SK-N-SH (cell line): Measurements from ENCODE around the gene LHX4. TPM values are rescaled to one million over a fixed set of nuclear protein-coding genes. Genes with fewer than 3 reads are reported as not detected.

ENCODE experiments used
- CTCF ChIA-PET: fragments of 300-600, 350-600 bp; formaldehyde crosslinking; extraction: SDS; loops from one replicate; lab custom pipeline; 2021; lab: Yijun Ruan, JAX
- POLR2A ChIA-PET: fragments of 350-600 bp; sonication (Branson Sonifier 250); formaldehyde crosslinking; extraction: SDS; loops from one replicate; lab custom pipeline; 2020; ENCODE audit warnings: antibody characterized with exemption, inconsistent platforms; lab: Yijun Ruan, JAX
- DNase-seq: peaks from one replicate; pipeline ENCODE4 v3.0.0; 2012
- H2AFZ ChIP-seq: fragments of 200-600 bp; sonication (generic); 2 replicates; pipeline ENCODE4 v1.8.1; 2016; ENCODE audit warnings: antibody characterized with exemption, mild to moderate bottlenecking, low read depth
- H3F3A ChIP-seq: fragments of 200-600 bp; sonication (generic); replicated peaks from 2 replicates; pipeline ENCODE3; 2016; ENCODE audit warnings: antibody characterized with exemption, mild to moderate bottlenecking; ENCODE audit not compliant: insufficient read depth
- H3K27ac ChIP-seq, 2 experiments: fragments of 200-500 bp in 1 of 2; fragments of 200-600 bp in 1 of 2; sonication (Bioruptor generic) in 1 of 2; sonication (generic), shearing (Covaris generic) in 1 of 2; 2 replicates each; pipeline versions ENCODE4 v1.5.1 to v1.6.1; 2014 to 2016; ENCODE audit warnings: low read depth in 2 of 2, inconsistent platforms in 1 of 2, low read length in 1 of 2, mild to moderate bottlenecking in 1 of 2, mixed read lengths in 1 of 2
- H3K27me3 ChIP-seq: fragments of 200-600 bp; sonication (generic), shearing (Covaris generic); 2 replicates; pipeline ENCODE4 v1.6.1; 2016; ENCODE audit warnings: mixed run types; ENCODE audit not compliant: insufficient read depth
- H3K36me3 ChIP-seq, 2 experiments: fragments of 200-500 bp in 1 of 2; fragments of 200-600 bp in 1 of 2; sonication (Bioruptor generic) in 1 of 2; sonication (generic) in 1 of 2; replicated peaks in 1 of 2; 2 replicates each; pipeline versions ENCODE3 to v1.5.1; 2014 to 2016; ENCODE audit warnings: low read length in 1 of 2, mild to moderate bottlenecking in 1 of 2; ENCODE audit not compliant: insufficient read depth in 2 of 2, control insufficient read depth in 1 of 2
- H3K4me1 ChIP-seq, 2 experiments: fragments of 200-500 bp in 1 of 2; fragments of 200-600 bp in 1 of 2; sonication (Bioruptor generic) in 1 of 2; sonication (generic), shearing (Covaris generic) in 1 of 2; 2 replicates each; pipeline versions ENCODE4 v1.5.1 to v1.6.1; 2014 to 2016; ENCODE audit warnings: low read depth in 1 of 2, low read length in 1 of 2, mixed run types in 1 of 2; ENCODE audit not compliant: insufficient read depth in 2 of 2, control insufficient read depth in 1 of 2
- H3K4me2 ChIP-seq: fragments of 200-600 bp; sonication (generic), shearing (Covaris generic); 2 replicates; pipeline ENCODE4 v1.6.1; 2017; ENCODE audit warnings: mixed run types
- H3K4me3 ChIP-seq, 2 experiments: fragments of 200-500 bp in 1 of 2; fragments of 200-600 bp in 1 of 2; sonication (Bioruptor generic) in 1 of 2; sonication (generic), shearing (Covaris generic) in 1 of 2; 2 replicates each; pipeline versions ENCODE4 v1.5.1 to v1.8.1; 2014 to 2016; ENCODE audit warnings: low read depth in 2 of 2, inconsistent platforms in 1 of 2, low read length in 1 of 2, mild to moderate bottlenecking in 1 of 2, mixed read lengths in 1 of 2, moderate library complexity in 1 of 2
- H3K79me2 ChIP-seq: fragments of 200-600 bp; sonication (generic); 2 replicates; pipeline ENCODE4 v1.8.1; 2017; ENCODE audit warnings: mild to moderate bottlenecking; ENCODE audit not compliant: insufficient read depth
- H3K9ac ChIP-seq: fragments of 200-600 bp; sonication (generic); 2 replicates; pipeline ENCODE4 v1.6.1; 2017; ENCODE audit warnings: mixed run types
- H3K9me2 ChIP-seq: fragments of 200-600 bp; sonication (generic); 2 replicates; pipeline ENCODE4 v1.6.1; 2017; ENCODE audit warnings: mixed run types
- H3K9me3 ChIP-seq: fragments of 200-600 bp; sonication (generic); 2 replicates; pipeline ENCODE4 v1.6.1; 2017; ENCODE audit warnings: mixed run types, mild to moderate bottlenecking, moderate library complexity
- H4K20me1 ChIP-seq: fragments of 200-600 bp; sonication (generic); 2 replicates; pipeline ENCODE4 v1.6.1; 2017; ENCODE audit warnings: mild to moderate bottlenecking, mixed run types; ENCODE audit not compliant: insufficient read depth
- CHD2 ChIP-seq: fragments of 150-350 bp; IDR thresholded peaks from 2 replicates; pipeline ENCODE4 v1.6.1; 2018; ENCODE audit warnings: low read length; ENCODE audit not compliant: partially characterized antibody
- ELF1 ChIP-seq: IDR thresholded peaks from 2 replicates; pipeline ENCODE4 v1.4.0; 2012
- EZH2phosphoT487 ChIP-seq: fragments of 200-600 bp; sonication (generic); IDR thresholded peaks from 2 replicates; pipeline ENCODE4 v1.6.1; 2017; ENCODE audit warnings: low read depth, mixed run types, mild to moderate bottlenecking, antibody characterized with exemption, moderate library complexity, borderline replicate concordance
- FOSL2 ChIP-seq: IDR thresholded peaks from 2 replicates; pipeline ENCODE4 v1.4.0; 2012; ENCODE audit warnings: low read depth, mild to moderate bottlenecking, moderate library complexity, borderline replicate concordance
- FOXM1 ChIP-seq: IDR thresholded peaks from 2 replicates; pipeline ENCODE4 v1.4.0; 2012; ENCODE audit warnings: low read depth, mild to moderate bottlenecking
- GATA2 ChIP-seq: sonication (generic); formaldehyde crosslinking; IDR thresholded peaks from 2 replicates; pipeline ENCODE4 v1.5.0; 2020; ENCODE audit warnings: mild to moderate bottlenecking, missing genetic modification reagents
- JUND ChIP-seq: IDR thresholded peaks from 2 replicates; pipeline ENCODE4 v1.4.0; 2012
- MXI1 ChIP-seq: IDR thresholded peaks from 2 replicates; pipeline ENCODE4 v1.6.1; 2012; ENCODE audit warnings: mild to moderate bottlenecking, low read depth, low read length, improper control_type of control experiment
- NRF1 ChIP-seq: IDR thresholded peaks from 2 replicates; pipeline ENCODE4 v1.6.1; 2012; ENCODE audit warnings: low read depth, mild to moderate bottlenecking, low read length
- RAD21 ChIP-seq: IDR thresholded peaks from 2 replicates; pipeline ENCODE4 v1.6.1; 2012; ENCODE audit warnings: mild to moderate bottlenecking, low read length
- RFX5 ChIP-seq: IDR thresholded peaks from 2 replicates; pipeline ENCODE4 v1.6.1; 2012; ENCODE audit warnings: mild to moderate bottlenecking, improper control_type of control experiment, low read length
- WGBS: methylation state at CpG from one replicate; pipeline ENCODE4 v1.1.6; 2017; ENCODE audit warnings: low lambda C conversion rate; 5-methylcytosine and 5-hydroxymethylcytosine counted together
- polyA plus RNA-seq, 3 experiments: library from polyadenylated mRNA; depleted of rRNA; stranded (reverse); fragments of >200 nt; gene quantifications; 2 replicates each; pipeline ENCODE4 v1.2.3, GENCODE V29; 2012

The LHX4 gene
- polyA plus RNA-seq, 1 of the 3 experiments (the other 2 are of a cell fraction) = not detected

GRCh38 chr1:180264595-180264994 is 34.5 kb downstream of the LHX4 start (continued):
- no peak for TF ChIP-seq MXI1
- no peak for TF ChIP-seq RFX5
- no peak for TF ChIP-seq FOXM1
- TF ChIP-seq CHD2 = no peak
- TF ChIP-seq FOSL2 = no peak
- TF ChIP-seq EZH2phosphoT487 = no peak

- peaks cover 0 to 7% of the 10 kb centered on the region in 2 experiments; a peak in 1 of 4 replicates for H3K4me1 ChIP-seq
- H3K27ac ChIP-seq = no peak overlapping the region
- H3K9me3 ChIP-seq = no peaks in the 10 kb centered on the region
- no peak overlapping the region for H2AFZ ChIP-seq
- no peaks in the 10 kb centered on the region for H3K9me2 ChIP-seq
- H3K27me3 ChIP-seq = no peaks in the 10 kb centered on the region
- H3K4me3 ChIP-seq = no peak overlapping the region
- no peaks in the 10 kb centered on the region for H4K20me1 ChIP-seq
- CTCF ChIA-PET = no interaction called here
- 93% methylated on average over 9 of the region's 9 CpGs for WGBS
- DNase-seq = no peak
- H3K4me2 ChIP-seq = no peak overlapping the region
- H3K79me2 ChIP-seq = no peaks in the 10 kb centered on the region
- no peak overlapping the region for H3K9ac ChIP-seq
- no peaks in the 10 kb centered on the region for H3K36me3 ChIP-seq
- POLR2A ChIA-PET = no interaction called here
- TF ChIP-seq GATA2 (CRISPR knock-in tag) (no peak), ELF1 (no peak)
- H3F3A ChIP-seq = no peaks in the 10 kb centered on the region
These were observed 35.1 kb downstream of the LHX4 start for GRCh38 chr1:180265201-180265600.

GRCh38 chr1:180265871-180266270 is 35.8 kb downstream of the LHX4 start:
- no peaks in the 10 kb centered on the region for H3K79me2 ChIP-seq
- no peak overlapping the region for H3K4me2 ChIP-seq
- POLR2A ChIA-PET = no interaction called here
- DNase-seq = no peak
- no peak overlapping the region for H3K27ac ChIP-seq
- peaks cover 0 to 7% of the 10 kb centered on the region in 2 experiments; a peak in 1 of 4 replicates for H3K4me1 ChIP-seq
- TF ChIP-seq ELF1 (no peak), NRF1 (no peak), RAD21 (no peak), JUND (no peak), GATA2 (CRISPR knock-in tag) (no peak)
- H4K20me1 ChIP-seq = no peaks in the 10 kb centered on the region
- H3K27me3 ChIP-seq = no peaks in the 10 kb centered on the region
- H3K9ac ChIP-seq = no peak overlapping the region
- H3K36me3 ChIP-seq = no peaks in the 10 kb centered on the region
- 86% methylated on average over 4 of the region's 4 CpGs for WGBS
- H3K9me3 ChIP-seq = no peaks in the 10 kb centered on the region
- H3K9me2 ChIP-seq = no peaks in the 10 kb centered on the region
- H3F3A ChIP-seq = no peaks in the 10 kb centered on the region
- CTCF ChIA-PET = interaction anchor here (0.8 to 2.2 kb wide), 2 partner anchors 150 to 227 kb away, joined by 3 to 6 read pairs; no protein-coding TSS in a partner anchor
- H2AFZ ChIP-seq = no peak overlapping the region
- no peak overlapping the region for H3K4me3 ChIP-seq
